DND-41 (cell line): ENCODE data around the gene SEMA4F.

Experiments
- ATAC-seq: fragments of 200-7000 bp; cut with Tn5 transposase; 3 replicates; pipeline ENCODE4 v1.9.1; 2021; ENCODE audit warnings: low read depth; ENCODE audit not compliant: insufficient read depth
- DNase-seq: peaks from one replicate; pipeline ENCODE4 v3.0.0-alpha.2; 2020
- H2AFZ ChIP-seq: 2 replicates; pipeline ENCODE4 v1.6.0; 2012; ENCODE audit warnings: low read depth, low read length
- H3K27ac ChIP-seq: 2 replicates; pipeline ENCODE4 v1.5.1; 2012; ENCODE audit warnings: low read length, inconsistent platforms
- H3K27me3 ChIP-seq: fragments of 200-600 bp; sonication (generic); 2 replicates; pipeline ENCODE4 v1.6.0; 2012; ENCODE audit warnings: low read length, mild to moderate bottlenecking, inconsistent platforms; ENCODE audit not compliant: insufficient read depth, poor library complexity
- H3K36me3 ChIP-seq: 2 replicates; pipeline ENCODE4 v1.5.1; 2012; ENCODE audit warnings: low read length, inconsistent platforms; ENCODE audit not compliant: insufficient read depth
- H3K4me1 ChIP-seq: 2 replicates; pipeline ENCODE4 v1.5.1; 2012; ENCODE audit warnings: mild to moderate bottlenecking, low read length; ENCODE audit not compliant: insufficient read depth
- H3K4me2 ChIP-seq: 2 replicates; pipeline ENCODE4 v1.6.0; 2012; ENCODE audit warnings: mild to moderate bottlenecking, moderate library complexity, low read length, inconsistent platforms; ENCODE audit not compliant: insufficient read depth
- H3K4me3 ChIP-seq, 2 experiments: fragments of 200-600 bp in 1 of 2; shearing (Covaris generic) in 1 of 2; 2 replicates each; pipeline ENCODE4 v1.5.1; 2012 to 2016; ENCODE audit warnings: inconsistent platforms in 2 of 2, low read length in 2 of 2, mild to moderate bottlenecking in 2 of 2, low read depth in 1 of 2, moderate library complexity in 1 of 2
- H3K79me2 ChIP-seq: 2 replicates; pipeline ENCODE4 v1.6.0; 2012; ENCODE audit warnings: low read length, inconsistent platforms; ENCODE audit not compliant: insufficient read depth
- H3K9ac ChIP-seq: 2 replicates; pipeline ENCODE4 v1.6.0; 2012; ENCODE audit warnings: low read depth, mild to moderate bottlenecking, inconsistent platforms, low read length, moderate library complexity
- H3K9me3 ChIP-seq: 2 replicates; pipeline ENCODE4 v1.5.1; 2012; ENCODE audit warnings: low read length, moderate library complexity, mild to moderate bottlenecking, inconsistent platforms; ENCODE audit not compliant: insufficient read depth, severe bottlenecking
- H4K20me1 ChIP-seq: 2 replicates; pipeline ENCODE4 v1.6.0; 2012; ENCODE audit warnings: low read length; ENCODE audit not compliant: insufficient read depth
- CTCF ChIP-seq: IDR thresholded peaks from 2 replicates; pipeline ENCODE4 v1.5.1; 2012; ENCODE audit warnings: borderline replicate concordance, low read length, moderate library complexity, mild to moderate bottlenecking; ENCODE audit not compliant: poor library complexity, severe bottlenecking; ENCODE audit errors: extremely low read depth
- EZH2 ChIP-seq: IDR thresholded peaks from 3 replicates; pipeline ENCODE4 v1.6.1; 2012; ENCODE audit warnings: borderline replicate concordance, low read depth, mild to moderate bottlenecking, moderate library complexity, low read length, inconsistent platforms; ENCODE audit not compliant: severe bottlenecking

Gene SEMA4F

GRCh38 chr2:74721316-74721715, 67.3 kb downstream of the SEMA4F start:
- H2AFZ ChIP-seq = no peak overlapping the region
- H3K79me2 ChIP-seq = no peaks in the 10 kb centered on the region
- no peak overlapping the region for H3K4me2 ChIP-seq
- no peak overlapping the region for H3K9ac ChIP-seq
- H3K4me3 ChIP-seq = no peak overlapping the region
- TF ChIP-seq CTCF (no peak), EZH2 (no peak)
- no peaks in the 10 kb centered on the region for H3K9me3 ChIP-seq
- H3K27ac ChIP-seq = no peak overlapping the region
- H3K36me3 ChIP-seq = no peaks in the 10 kb centered on the region
- H4K20me1 ChIP-seq = no peaks in the 10 kb centered on the region
- H3K27me3 ChIP-seq = peaks cover 41% of the 10 kb centered on the region
- no peaks in the 10 kb centered on the region for H3K4me1 ChIP-seq
- ATAC-seq = no peak
- no peak for DNase-seq

- DNase-seq = no peak
- no peaks in the 10 kb centered on the region for H3K4me1 ChIP-seq
- no peak for TF ChIP-seq EZH2
- no peak for TF ChIP-seq CTCF
- H3K9ac ChIP-seq = no peak overlapping the region
- peaks cover 13% of the 10 kb centered on the region for H3K27me3 ChIP-seq
- no peaks in the 10 kb centered on the region for H3K36me3 ChIP-seq
- no peaks in the 10 kb centered on the region for H3K9me3 ChIP-seq
- ATAC-seq = no peak
- no peak overlapping the region for H3K4me3 ChIP-seq
- no peak overlapping the region for H3K27ac ChIP-seq
- no peak overlapping the region for H2AFZ ChIP-seq
- no peak overlapping the region for H3K4me2 ChIP-seq
- H4K20me1 ChIP-seq = no peaks in the 10 kb centered on the region
- H3K79me2 ChIP-seq = no peaks in the 10 kb centered on the region
Measured at GRCh38 chr2:74724496-74724895, 70.4 kb downstream of the SEMA4F start.

GRCh38 chr2:74725287-74725686, 71.2 kb downstream of the SEMA4F start:
- DNase-seq (no peak), ATAC-seq (no peak)
- TF ChIP-seq CTCF (no peak), EZH2 (no peak)
- H3K4me2 ChIP-seq = no peak overlapping the region
- no peak overlapping the region for H2AFZ ChIP-seq
- H3K4me1 ChIP-seq = no peaks in the 10 kb centered on the region
- H3K27ac ChIP-seq = no peak overlapping the region
- H3K4me3 ChIP-seq = no peak overlapping the region
- H3K9ac ChIP-seq = no peak overlapping the region
- H4K20me1 ChIP-seq = no peaks in the 10 kb centered on the region
- no peaks in the 10 kb centered on the region for H3K36me3 ChIP-seq
- H3K9me3 ChIP-seq = no peaks in the 10 kb centered on the region
- no peaks in the 10 kb centered on the region for H3K79me2 ChIP-seq
- H3K27me3 ChIP-seq = peaks cover 13% of the 10 kb centered on the region

- Histone ChIP-seq H3K4me3 (no peak overlapping the region), H3K27me3 (peaks cover 4% of the 10 kb centered on the region), H3K9ac (no peak overlapping the region), H3K4me1 (peaks cover 2% of the 10 kb centered on the region), H3K9me3 (no peaks in the 10 kb centered on the region), H3K4me2 (no peak overlapping the region), H3K79me2 (no peaks in the 10 kb centered on the region), H2AFZ (no peak overlapping the region), H3K36me3 (no peaks in the 10 kb centered on the region), H3K27ac (no peak overlapping the region), H4K20me1 (no peaks in the 10 kb centered on the region)
- no peak for DNase-seq
- no peak for ATAC-seq
- TF ChIP-seq EZH2 (no peak), CTCF (no peak)
Measured at GRCh38 chr2:74728842-74729241, 74.8 kb downstream of the SEMA4F start.
